HepG2 (cell line): ENCODE measurements around the gene ANG.
A peak's percentile ranks its signal among the peaks of the same experiment; 100 is the strongest.

Source experiments
- ATF3 ChIP-seq: sonication (generic); formaldehyde crosslinking; IDR thresholded peaks from 2 replicates; pipeline ENCODE4 v1.4.0; 2020; ENCODE audit warnings: missing genetic modification reagents
- CEBPB ChIP-seq: IDR thresholded peaks from 2 replicates; pipeline ENCODE4 v1.6.1; 2011; ENCODE audit warnings: low read depth, low read length, improper control_type of control experiment, borderline replicate concordance
- FOXJ3 ChIP-seq: sonication (generic); formaldehyde crosslinking; IDR thresholded peaks from 2 replicates; pipeline ENCODE4 v1.4.0; 2020; ENCODE audit warnings: missing genetic modification reagents, mild to moderate bottlenecking, borderline replicate concordance
- HDAC6 ChIP-seq: fragments of 200-600 bp; sonication (generic); IDR thresholded peaks from 2 replicates; pipeline ENCODE4 v1.7.0; 2017; ENCODE audit warnings: mild to moderate bottlenecking, antibody characterized with exemption, low read length, low read depth
- HNRNPH1 ChIP-seq: fragments of 200-400 bp; formaldehyde crosslinking; optimal IDR thresholded peaks from 2 replicates; pipeline ENCODE3; 2017; ENCODE audit warnings: mild to moderate bottlenecking, low read depth, low read length
- JUN ChIP-seq: sonication (generic); formaldehyde crosslinking; IDR thresholded peaks from 2 replicates; pipeline ENCODE4 v1.4.0; 2020; ENCODE audit warnings: mild to moderate bottlenecking, missing genetic modification reagents
- JUND ChIP-seq: sonication (generic); formaldehyde crosslinking; IDR thresholded peaks from 2 replicates; pipeline ENCODE4 v1.8.0; 2022; ENCODE audit warnings: mild to moderate bottlenecking, missing genetic modification reagents
- KDM5A ChIP-seq: fragments of 200-600 bp; sonication (generic); IDR thresholded peaks from 2 replicates; pipeline ENCODE4 v1.7.0; 2018; ENCODE audit warnings: antibody characterized with exemption, mild to moderate bottlenecking, low read length, borderline replicate concordance
- MAFG ChIP-seq: sonication (generic); formaldehyde crosslinking; IDR thresholded peaks from 2 replicates; pipeline ENCODE4 v1.5.1; 2020; ENCODE audit warnings: mild to moderate bottlenecking, missing genetic modification reagents
- MEIS1 ChIP-seq: sonication (generic); formaldehyde crosslinking; IDR thresholded peaks from 2 replicates; pipeline ENCODE4 v1.9.0; 2021; ENCODE audit warnings: mild to moderate bottlenecking, missing genetic modification reagents, moderate library complexity, borderline replicate concordance
- SETDB1 ChIP-seq: sonication (generic); formaldehyde crosslinking; IDR thresholded peaks from 2 replicates; pipeline ENCODE4 v1.5.1; 2020; ENCODE audit warnings: missing genetic modification reagents, mild to moderate bottlenecking, borderline replicate concordance
- SNAPC5 ChIP-seq: sonication (generic); formaldehyde crosslinking; IDR thresholded peaks from 2 replicates; pipeline ENCODE4 v1.8.1; 2023; ENCODE audit warnings: mild to moderate bottlenecking, missing genetic modification reagents, borderline replicate concordance
- ZFP1 ChIP-seq: IDR thresholded peaks from 2 replicates; pipeline ENCODE4 v1.6.1; 2016
- ZNF660 ChIP-seq: sonication (generic); formaldehyde crosslinking; IDR thresholded peaks from 2 replicates; pipeline ENCODE4 v1.5.1; 2020; ENCODE audit warnings: mild to moderate bottlenecking, low read depth, missing genetic modification reagents, borderline replicate concordance

GRCh38 chr14:20681348-20682126 is 7.0 kb upstream of the ANG start:
- peak; percentile 86 for TF ChIP-seq MAFG (CRISPR knock-in tag)
- peak; percentile 48; the same call in 1 of the 2 replicates for TF ChIP-seq JUND (CRISPR knock-in tag)
- no peak for TF ChIP-seq MEIS1 (CRISPR knock-in tag)
- TF ChIP-seq ATF3 (CRISPR knock-in tag): peak; percentile 15; the same call in 1 of the 2 replicates
- no peak for TF ChIP-seq SETDB1 (CRISPR knock-in tag)
- peak; percentile 57 for TF ChIP-seq CEBPB
- TF ChIP-seq ZNF660 (CRISPR knock-in tag): no peak
- TF ChIP-seq ZFP1 (CRISPR knock-in tag): 0 out of 2 replicates have a peak, but pooled peaks have one; percentile 6
- TF ChIP-seq SNAPC5 (CRISPR knock-in tag): no peak
- no peak for TF ChIP-seq HDAC6
- TF ChIP-seq HNRNPH1: no peak
- no peak for TF ChIP-seq KDM5A
- no peak for TF ChIP-seq JUN
- peak; percentile 78; the same call in 1 of the 2 replicates for TF ChIP-seq FOXJ3 (CRISPR knock-in tag)
